ENCODE data around the gene KCNG2. TPM values are rescaled to one million over a fixed set of nuclear protein-coding genes. Genes with fewer than 3 reads are reported as not detected.
"Not testable (repeated sequence)": the region's sequence is repeated elsewhere in the genome, so short reads cannot be mapped to it uniquely, and the experiment has no call there.

The KCNG2 gene
- total RNA-seq, 2 donors from 2014 or later: not detected

- no peaks in the 10 kb centered on the region for H3K27me3 ChIP-seq
- no peak overlapping the region for H3K27ac ChIP-seq
- TF ChIP-seq CTCF (IDR thresholded peaks at IDR 0.05): no peak
- no peaks in the 10 kb centered on the region for H3K9me3 ChIP-seq
- H3K36me3 ChIP-seq: no peaks in the 10 kb centered on the region
- H3K4me3 ChIP-seq: no peak overlapping the region
- H3K4me1 ChIP-seq: peaks cover 0 to 1% of the 10 kb centered on the region in 2 donors
- no peak for DNase-seq (ENCODE audit: low spot score)
These were observed 63.9 kb downstream of the KCNG2 start for GRCh38 chr18:79861687-79862086.

DNA sequence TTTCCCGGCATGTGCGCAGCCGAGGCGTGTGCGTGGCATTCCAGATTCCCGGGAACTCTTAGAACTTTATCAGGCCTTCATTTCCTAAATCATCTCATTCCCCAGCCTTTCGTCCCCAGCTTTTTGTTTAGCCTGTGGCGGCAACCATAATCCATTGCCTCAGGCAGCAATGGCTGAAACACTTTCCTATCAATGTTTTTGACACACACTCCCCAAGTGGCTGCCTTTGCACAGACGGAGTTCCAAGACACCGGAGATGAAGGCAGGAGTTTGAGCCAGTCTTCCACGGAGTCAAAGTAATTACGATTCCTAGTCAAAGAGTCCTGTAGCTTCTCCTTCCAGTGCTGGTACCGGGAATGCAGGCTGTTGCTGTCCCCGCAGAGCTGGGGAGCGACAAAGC is 64.8 kb downstream of the KCNG2 start:
- Histone ChIP-seq H3K4me1 (no peaks in the 10 kb centered on the region), H3K27me3 (no peaks in the 10 kb centered on the region), H3K27ac (no peak overlapping the region), H3K9me3 (no peaks in the 10 kb centered on the region), H3K4me3 (no peak overlapping the region), H3K36me3 (no peaks in the 10 kb centered on the region)
- no peak for TF ChIP-seq CTCF (IDR thresholded peaks at IDR 0.05)
- DNase-seq (ENCODE audit: low spot score): no peak

- no peak for DNase-seq (ENCODE audit: low spot score)
- no peak for TF ChIP-seq CTCF (IDR thresholded peaks at IDR 0.05)
These were observed 65.6 kb downstream of the KCNG2 start for GRCh38 chr18:79863161-79864005.

GRCh38 chr18:79864006-79864725 is 66.4 kb downstream of the KCNG2 start:
- Histone ChIP-seq H3K9me3 (no peaks in the 10 kb centered on the region), H3K27ac (no peak overlapping the region), H3K27me3 (no peaks in the 10 kb centered on the region), H3K36me3 (no peaks in the 10 kb centered on the region), H3K4me1 (no peaks in the 10 kb centered on the region), H3K4me3 (no peak overlapping the region)
- no peak for DNase-seq (ENCODE audit: low spot score)
- no peak for TF ChIP-seq CTCF (IDR thresholded peaks at IDR 0.05)

More at GRCh38 chr18:79863161-79864005, 65.6 kb downstream of the KCNG2 start:
- Histone ChIP-seq H3K36me3 (no peaks in the 10 kb centered on the region), H3K27me3 (no peaks in the 10 kb centered on the region), H3K9me3 (no peaks in the 10 kb centered on the region), H3K4me1 (no peaks in the 10 kb centered on the region), H3K4me3 (no peak overlapping the region), H3K27ac (no peak overlapping the region)

DNA sequence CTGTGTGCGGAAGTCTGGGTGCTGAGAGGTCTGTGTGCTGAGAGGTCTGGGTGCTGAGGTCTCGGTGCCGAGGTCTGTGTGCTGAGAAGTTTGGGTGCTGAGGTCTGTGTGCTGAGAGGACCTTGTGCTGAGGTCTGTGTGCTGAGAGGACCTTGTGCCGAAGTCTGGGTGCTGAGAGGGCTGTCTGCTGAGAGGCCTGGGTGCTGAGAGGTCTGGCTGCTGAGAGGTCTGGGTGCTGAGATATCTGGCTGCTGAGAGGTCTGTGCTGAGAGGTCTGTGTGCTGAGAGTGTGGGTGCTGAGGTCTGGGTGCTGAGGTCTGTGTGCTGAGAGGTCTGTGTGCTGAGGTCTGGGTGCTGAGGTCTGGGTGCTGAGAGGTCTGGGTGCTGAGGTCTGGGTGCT is 67.2 kb downstream of the KCNG2 start:
- H3K36me3 ChIP-seq; H3K27ac ChIP-seq; H3K27me3 ChIP-seq; DNase-seq (ENCODE audit: low spot score); H3K4me1 ChIP-seq; H3K4me3 ChIP-seq; H3K9me3 ChIP-seq: not testable (repeated sequence)

- H3K27ac ChIP-seq; H3K4me1 ChIP-seq; H3K4me3 ChIP-seq; DNase-seq (ENCODE audit: low spot score); H3K36me3 ChIP-seq; H3K9me3 ChIP-seq; H3K27me3 ChIP-seq: not testable (repeated sequence)
These were observed 68.2 kb downstream of the KCNG2 start for GRCh38 chr18:79865951-79866350.
